NCI-H1092 (cell line): ENCODE data around the gene USP19.

Source experiments
- DNase-seq: peaks from one replicate; lab custom pipeline; 2025; lab: John Stamatoyannopoulos, UW

USP19 gene

GRCh38 chr3:49132437-49133225, 12.0 kb upstream of the USP19 start, which contains the start of gene LAMB2:
Gene LAMB2 (minus strand): TSS chr3:49133050. CDS start chr3:49132867, 183 bp downstream.
- DNase-seq: no peak

GRCh38 chr3:49132073-49132436, 11.4 kb upstream of the USP19 start:
- DNase-seq: no peak

GRCh38 chr3:49131576-49131975, 11.0 kb upstream of the USP19 start:
- no peak for DNase-seq

DNA sequence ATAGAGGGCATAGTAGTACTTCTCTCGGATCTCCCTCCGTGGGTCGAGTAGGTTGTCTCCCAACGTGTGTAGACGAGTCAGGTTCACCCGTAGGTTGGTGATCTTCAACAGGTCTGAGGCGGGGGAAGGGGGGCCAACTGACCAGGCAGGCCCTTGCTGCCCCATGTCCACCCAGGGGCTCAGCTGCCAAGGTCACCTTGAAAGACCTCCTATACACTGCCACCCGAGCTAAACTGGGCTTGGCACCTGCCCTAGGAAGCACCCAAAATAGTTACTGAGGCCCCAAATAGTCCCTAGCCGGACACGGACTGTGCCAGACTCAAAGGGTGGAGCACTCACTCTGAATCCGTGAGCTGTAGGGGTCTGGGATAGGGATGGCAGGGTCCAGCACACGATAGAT, 10.4 kb upstream of the USP19 start:
- DNase-seq: no peak

- DNase-seq: no peak
These were observed 4.5 kb upstream of the USP19 start for GRCh38 chr3:49124991-49125670.

GRCh38 chr3:49124203-49124602, 3.6 kb upstream of the USP19 start:
- DNase-seq: no peak

- DNase-seq: no peak
These were observed 3.1 kb upstream of the USP19 start for GRCh38 chr3:49123687-49124086.

GRCh38 chr3:49122886-49123545, 2.4 kb upstream of the USP19 start:
- no peak for DNase-seq

GRCh38 chr3:49122451-49122850, 1.8 kb upstream of the USP19 start:
- DNase-seq: no peak

- DNase-seq: no peak
These were observed 1.4 kb upstream of the USP19 start for GRCh38 chr3:49122022-49122421.

GRCh38 chr3:49121132-49121736, 611 bp upstream of the USP19 start:
- no peak for DNase-seq

- no peak for DNase-seq
These were observed 556 bp downstream of the USP19 start for GRCh38 chr3:49120096-49120437.

DNA sequence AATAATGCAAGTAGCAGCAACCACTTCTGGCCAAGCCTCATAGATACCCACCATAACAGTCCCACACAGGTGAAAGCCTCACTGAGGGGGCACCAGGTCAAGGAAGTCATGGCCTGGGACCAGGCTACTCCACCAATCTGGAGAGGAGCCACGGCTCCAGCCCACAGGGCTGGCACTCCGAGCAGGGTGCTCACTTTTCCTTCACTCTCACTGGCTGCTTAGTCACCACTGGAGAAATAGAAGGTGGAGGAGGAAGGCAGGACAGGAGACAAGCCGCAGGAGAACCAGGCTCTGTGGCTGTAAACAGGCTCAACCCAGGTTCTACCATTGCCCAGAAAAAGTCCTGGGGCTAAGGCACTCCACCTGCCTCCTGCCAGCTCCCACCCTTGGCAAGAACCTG, 1.2 kb downstream of the USP19 start:
- DNase-seq: no peak

GRCh38 chr3:49119036-49119435, 1.6 kb downstream of the USP19 start:
- DNase-seq: no peak

GRCh38 chr3:49112262-49112661, 8.4 kb downstream of the USP19 start:
- DNase-seq: no peak

DNA sequence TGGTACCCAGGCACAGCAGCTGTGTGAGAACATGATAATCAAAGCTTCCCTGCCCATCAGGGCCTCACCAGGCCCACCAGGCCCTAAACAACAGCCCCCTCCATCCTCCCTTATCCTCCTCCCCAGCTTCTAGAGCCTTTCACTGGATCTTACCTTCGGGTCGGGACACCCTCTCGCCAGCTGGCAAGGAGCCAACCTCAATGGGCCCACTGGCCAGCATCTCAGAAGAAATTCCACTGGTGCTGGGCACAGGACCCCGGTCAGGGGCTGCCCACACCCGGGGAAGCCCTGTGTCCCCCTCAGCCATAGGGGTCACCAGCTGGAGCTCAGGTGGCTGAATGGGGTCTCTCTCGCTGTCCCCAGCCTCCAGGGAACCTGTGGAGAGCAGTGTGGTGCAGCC, 9.3 kb downstream of the USP19 start:
- DNase-seq: no peak

DNA sequence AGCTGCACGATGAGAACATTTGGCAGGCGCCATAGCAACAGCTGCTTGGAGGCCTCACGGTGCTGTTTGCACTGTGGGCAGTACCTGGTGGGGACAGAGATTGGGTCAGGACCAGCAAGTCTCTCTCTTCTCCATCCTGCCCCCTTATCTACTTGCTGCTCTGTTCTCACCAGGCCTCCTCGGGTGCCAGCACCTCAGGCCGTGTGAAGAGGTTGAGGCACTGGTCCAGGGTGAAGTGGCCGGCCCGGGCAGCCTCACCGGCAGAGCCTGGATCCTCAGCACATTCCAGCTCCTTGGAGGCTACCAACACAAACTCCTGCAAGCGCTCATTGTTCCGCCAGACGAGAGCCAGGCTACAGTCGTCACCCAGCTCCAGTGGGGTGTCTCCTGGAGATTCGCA, 9.8 kb downstream of the USP19 start:
- DNase-seq: no peak

GRCh38 chr3:49108346-49108745, 12.3 kb downstream of the USP19 start:
- DNase-seq: no peak

- DNase-seq: peak; percentile 69
These were observed 16.0 kb downstream of the USP19 start, which contains the start of gene QARS1 for GRCh38 chr3:49104427-49105291. Gene QARS1 (minus strand): TSS chr3:49104757. CDS start chr3:49104733, 24 bp downstream.

DNA sequence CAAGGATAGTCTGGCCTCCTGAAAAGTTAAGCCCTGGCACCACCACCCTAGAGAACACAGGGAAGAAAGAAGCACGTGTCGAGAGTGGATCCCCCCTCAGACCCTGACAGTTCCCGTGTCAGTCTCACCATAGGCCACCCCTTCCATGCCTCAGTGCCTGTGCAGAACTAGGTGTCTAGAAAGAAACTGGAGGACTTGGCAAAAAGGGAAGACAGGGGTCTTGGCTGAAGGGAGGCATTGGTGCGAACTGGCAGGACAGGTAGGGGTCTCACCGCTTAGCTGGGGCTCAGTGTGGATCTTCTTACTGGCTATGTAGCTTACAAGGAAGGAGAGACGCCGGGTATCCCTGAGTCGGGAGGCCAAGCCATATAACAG, 16.6 kb downstream of the USP19 start:
- no peak for DNase-seq

- no peak for DNase-seq
These were observed 20.5 kb downstream of the USP19 start for GRCh38 chr3:49100046-49100615.
